Colonic mucosa (tissue), 4 donors: Measurements from ENCODE around the gene CAMTA2. TPM values are rescaled to one million over a fixed set of nuclear protein-coding genes. Genes with fewer than 3 reads are reported as not detected.

Experiments used
- DNase-seq: peaks from one replicate; pipeline ENCODE4 v3.0.0-alpha.2; 2020
- H3K27ac ChIP-seq: fragments of 200-600 bp; one replicate; pipeline ENCODE4 v1.8.0; 2021
- H3K27me3 ChIP-seq: fragments of 200-600 bp; one replicate; pipeline ENCODE4 v1.8.0; 2021
- H3K36me3 ChIP-seq: fragments of 200-600 bp; one replicate; pipeline ENCODE4 v1.8.0; 2021
- H3K4me1 ChIP-seq: fragments of 200-600 bp; one replicate; pipeline ENCODE4 v1.8.0; 2021; ENCODE audit warnings: mild to moderate bottlenecking
- H3K4me3 ChIP-seq: fragments of 200-600 bp; one replicate; pipeline ENCODE4 v1.8.0; 2021
- H3K9ac ChIP-seq, 2 donors: one replicate each; pipeline ENCODE4 v1.7.0; 2013; ENCODE audit warnings: control low read depth in 2 of 2, low read depth in 2 of 2, low read length in 2 of 2
- H3K9me3 ChIP-seq: fragments of 200-600 bp; one replicate; pipeline ENCODE4 v1.8.0; 2021
- CTCF ChIP-seq: fragments of 200-600 bp; IDR thresholded peaks from one replicate; pipeline ENCODE4 v1.8.0; 2022; ENCODE audit warnings: antibody characterized with exemption, mild to moderate bottlenecking
- intact Hi-C: fragments of 100-400 bp; cut with DNase I; formaldehyde crosslinking; loops from one replicate; pipeline ENCODE4 v1.14.1; 2022
- total RNA-seq, 2 donors: library from RNA; stranded (reverse); fragmentation: NEBNext Ultra II Directional in 1 of 2; extraction: Animal tissue kit (Norgen Biotek cat#: 25700) in 1 of 2; gene quantifications; one replicate each; pipeline ENCODE4 v1.2.1, GENCODE V29; 2021
- donor health status: healthy.
- donor health status: DM: no; HTN: no; CAD: no.
- donor health status: DM: no; HTN: no; CAD: no.

The CAMTA2 gene
- total RNA-seq, 2 donors from 2014 or later: 39.8 to 52.6 TPM

- intact Hi-C loops: no loop called here
- H3K4me1 ChIP-seq: no peaks in the 10 kb centered on the region
- DNase-seq: no peak
- H3K4me3 ChIP-seq: no peak overlapping the region
- no peak overlapping the region for H3K27ac ChIP-seq
- no peaks in the 10 kb centered on the region for H3K9me3 ChIP-seq
- H3K9ac ChIP-seq: no peak overlapping the region
- TF ChIP-seq CTCF: no peak
- H3K36me3 ChIP-seq: no peaks in the 10 kb centered on the region
- no peaks in the 10 kb centered on the region for H3K27me3 ChIP-seq
These were observed 28.1 kb downstream of the CAMTA2 start for GRCh38 chr17:4959261-4959965.

GRCh38 chr17:4958102-4958501, 29.4 kb downstream of the CAMTA2 start:
- DNase-seq: no peak
- Histone ChIP-seq H3K4me3 (no peak overlapping the region), H3K36me3 (no peaks in the 10 kb centered on the region), H3K4me1 (no peaks in the 10 kb centered on the region), H3K9ac (no peak overlapping the region), H3K9me3 (no peaks in the 10 kb centered on the region), H3K27ac (no peak overlapping the region), H3K27me3 (no peaks in the 10 kb centered on the region)
- TF ChIP-seq CTCF: no peak
- intact Hi-C loops: no loop called here

DNA sequence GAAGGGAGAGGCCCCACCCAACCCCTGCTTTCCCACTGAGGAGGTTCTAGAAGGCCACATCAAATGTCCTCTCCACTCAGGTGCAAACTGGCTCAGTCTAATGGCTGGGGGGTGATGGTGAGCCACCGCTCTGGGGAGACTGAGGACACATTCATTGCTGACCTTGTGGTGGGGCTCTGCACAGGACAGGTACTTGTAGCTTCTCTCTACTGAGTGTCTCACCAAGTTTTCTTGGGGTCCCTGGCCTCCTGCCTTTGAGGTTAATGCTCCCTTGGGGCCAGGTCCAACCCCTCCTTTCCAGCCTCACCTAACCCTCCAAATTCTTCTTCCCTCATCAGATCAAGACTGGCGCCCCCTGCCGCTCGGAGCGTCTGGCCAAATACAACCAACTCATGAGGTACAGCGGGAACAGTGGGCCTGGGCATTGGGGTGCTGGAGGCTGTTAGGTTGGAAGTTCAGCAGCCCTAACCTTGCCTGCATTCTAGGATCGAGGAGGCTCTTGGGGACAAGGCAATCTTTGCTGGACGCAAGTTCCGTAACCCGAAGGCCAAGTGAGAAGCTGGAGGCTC, 30.9 kb downstream of the CAMTA2 start:
- H3K9me3 ChIP-seq: no peaks in the 10 kb centered on the region
- TF ChIP-seq CTCF: no peak
- H3K4me3 ChIP-seq: no peak overlapping the region
- intact Hi-C loops: no loop called here
- H3K27me3 ChIP-seq: no peaks in the 10 kb centered on the region
- no peak overlapping the region for H3K9ac ChIP-seq
- DNase-seq: no peak
- H3K4me1 ChIP-seq: no peaks in the 10 kb centered on the region
- H3K27ac ChIP-seq: no peak overlapping the region
- no peaks in the 10 kb centered on the region for H3K36me3 ChIP-seq

DNA sequence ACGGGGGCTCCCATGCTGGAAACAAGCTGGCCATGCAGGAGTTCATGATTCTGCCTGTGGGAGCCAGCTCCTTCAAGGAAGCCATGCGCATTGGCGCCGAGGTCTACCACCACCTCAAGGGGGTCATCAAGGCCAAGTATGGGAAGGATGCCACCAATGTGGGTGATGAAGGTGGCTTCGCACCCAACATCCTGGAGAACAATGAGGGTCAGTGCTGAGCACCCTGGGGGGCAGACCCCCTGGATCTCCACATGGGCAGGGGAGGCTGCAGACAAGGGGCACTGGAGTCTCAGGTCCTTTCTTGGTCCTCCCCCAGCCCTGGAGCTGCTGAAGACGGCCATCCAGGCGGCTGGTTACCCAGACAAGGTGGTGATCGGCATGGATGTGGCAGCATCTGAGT, 32.4 kb downstream of the CAMTA2 start:
- Histone ChIP-seq H3K27ac (no peak overlapping the region), H3K4me1 (no peaks in the 10 kb centered on the region), H3K36me3 (no peaks in the 10 kb centered on the region), H3K27me3 (no peaks in the 10 kb centered on the region), H3K9me3 (no peaks in the 10 kb centered on the region), H3K9ac (no peak overlapping the region), H3K4me3 (no peak overlapping the region)
- no peak for TF ChIP-seq CTCF
- intact Hi-C loops: no loop called here
- DNase-seq: no peak

GRCh38 chr17:4953451-4953961, 34.0 kb downstream of the CAMTA2 start:
- Histone ChIP-seq H3K9ac (no peak overlapping the region), H3K27ac (no peak overlapping the region)

More at GRCh38 chr17:4953451-4953961, 34.0 kb downstream of the CAMTA2 start:
- intact Hi-C loops: no loop called here
- no peaks in the 10 kb centered on the region for H3K27me3 ChIP-seq
- no peaks in the 10 kb centered on the region for H3K4me1 ChIP-seq
- H3K36me3 ChIP-seq: no peaks in the 10 kb centered on the region
- DNase-seq: no peak
- no peak for TF ChIP-seq CTCF
- no peaks in the 10 kb centered on the region for H3K9me3 ChIP-seq
- no peak overlapping the region for H3K4me3 ChIP-seq
